Left ventricle myocardium inferior (tissue), 1 donor: ENCODE data around the gene CXCR4. TPM values are rescaled to one million over a fixed set of nuclear protein-coding genes. Genes with fewer than 3 reads are reported as not detected.

ENCODE experiments used
- DNase-seq: peaks from one replicate; pipeline ENCODE4 v3.0.0-alpha.2; 2020
- H3K27ac ChIP-seq: fragments of 200-600 bp; replicated peaks from 2 replicates; pipeline ENCODE4 v1.8.0; 2021
- H3K27me3 ChIP-seq: fragments of 200-600 bp; 2 replicates; pipeline ENCODE4 v1.8.0; 2021; ENCODE audit warnings: low read depth
- H3K36me3 ChIP-seq: fragments of 200-600 bp; 2 replicates; pipeline ENCODE4 v1.8.0; 2021
- H3K4me1 ChIP-seq: fragments of 200-600 bp; 2 replicates; pipeline ENCODE4 v1.8.0; 2021
- H3K4me3 ChIP-seq: fragments of 200-600 bp; 2 replicates; pipeline ENCODE4 v1.8.0; 2021; ENCODE audit warnings: mild to moderate bottlenecking, moderate library complexity
- H3K9me3 ChIP-seq: fragments of 200-600 bp; replicated peaks from 2 replicates; pipeline ENCODE4 v1.8.0; 2021
- CTCF ChIP-seq: fragments of 200-600 bp; IDR thresholded peaks from 2 replicates; pipeline ENCODE4 v1.8.0; 2021; ENCODE audit warnings: antibody characterized with exemption, mild to moderate bottlenecking, borderline replicate concordance
- intact Hi-C: fragments of 100-400 bp; cut with micrococcal nuclease; formaldehyde crosslinking; loops from one replicate; pipeline ENCODE4 v1.11.0; 2022
- total RNA-seq: library from RNA; stranded (reverse); fragmentation: NEBNext Ultra II Directional; extraction: Animal tissue kit (Norgen Biotek cat#: 25700); gene quantifications from one replicate; pipeline ENCODE4 v1.2.1, GENCODE V29; 2021
- donor health status: DM: no; HTN: yes; CAD: no; lungs with severe emphysema.

CXCR4 gene
- total RNA-seq, 1 donor from 2014 or later = 3.2 TPM

DNA sequence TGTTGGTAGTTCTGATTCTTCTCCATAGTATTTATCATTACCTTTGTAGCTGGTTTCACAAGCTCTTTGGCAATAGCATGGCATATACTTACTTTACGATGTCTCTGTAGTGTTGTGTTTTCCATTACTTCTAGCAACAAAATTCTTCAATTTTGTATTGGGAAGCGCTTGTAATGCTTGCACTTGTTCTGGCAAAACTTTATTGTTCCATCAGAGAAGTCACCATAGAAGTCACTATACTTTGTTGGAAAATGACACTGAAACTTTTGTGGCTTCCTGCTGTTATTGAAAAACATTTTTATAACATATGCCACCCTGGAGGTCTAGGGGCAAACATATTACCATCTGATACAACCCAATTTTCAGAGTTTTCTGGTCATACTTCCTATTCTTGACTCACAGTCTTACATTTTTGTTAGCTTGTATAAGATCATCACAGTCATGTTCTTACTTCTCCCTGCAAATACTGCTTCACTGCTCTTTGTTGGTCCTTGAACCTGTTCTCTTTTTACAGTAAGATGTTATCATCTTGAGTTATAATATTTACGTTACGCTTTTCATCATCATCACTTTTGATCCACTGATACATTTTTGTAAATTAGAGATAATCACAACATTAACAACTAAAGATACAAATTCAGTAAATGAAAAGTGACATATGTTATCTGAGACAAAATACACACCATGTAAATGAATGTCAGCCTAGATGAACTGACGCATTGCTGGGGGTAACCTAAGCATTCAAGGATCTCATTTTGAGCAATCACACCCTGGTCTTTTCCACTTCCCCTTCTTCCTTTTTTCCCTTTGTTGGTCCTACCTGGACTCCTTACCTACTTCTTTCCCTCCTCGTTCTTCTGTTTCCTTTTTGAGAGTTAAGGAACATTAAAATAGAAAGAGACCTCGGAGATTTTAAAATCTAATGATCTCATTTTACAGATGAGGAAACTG, 33.3 kb upstream of the CXCR4 start:
- no peak overlapping the region for H3K27ac ChIP-seq
- H3K9me3 ChIP-seq = no peaks in the 10 kb centered on the region
- H3K36me3 ChIP-seq = no peaks in the 10 kb centered on the region
- DNase-seq = no peak
- H3K27me3 ChIP-seq = peaks cover 27% of the 10 kb centered on the region
- intact Hi-C loops = no loop called here
- TF ChIP-seq CTCF = no peak
- no peak overlapping the region for H3K4me3 ChIP-seq
- H3K4me1 ChIP-seq = no peaks in the 10 kb centered on the region

- Histone ChIP-seq H3K4me1 (no peaks in the 10 kb centered on the region), H3K4me3 (no peak overlapping the region), H3K27ac (no peak overlapping the region), H3K27me3 (peaks cover 32% of the 10 kb centered on the region), H3K36me3 (no peaks in the 10 kb centered on the region), H3K9me3 (no peaks in the 10 kb centered on the region)
- DNase-seq = no peak
- no peak for TF ChIP-seq CTCF
- intact Hi-C loops = no loop called here
Observed at GRCh38 chr2:136149011-136149410, 31.1 kb upstream of the CXCR4 start.

- Histone ChIP-seq H3K36me3 (no peaks in the 10 kb centered on the region), H3K27me3 (peaks cover 12% of the 10 kb centered on the region), H3K4me1 (no peaks in the 10 kb centered on the region), H3K9me3 (no peaks in the 10 kb centered on the region), H3K4me3 (no peak overlapping the region), H3K27ac (no peak overlapping the region)
- no peak for DNase-seq
- intact Hi-C loops = no loop called here
- TF ChIP-seq CTCF = no peak
Observed at GRCh38 chr2:136146564-136146963, 28.6 kb upstream of the CXCR4 start.

- no peak for TF ChIP-seq CTCF
- intact Hi-C loops = no loop called here
- no peaks in the 10 kb centered on the region for H3K4me1 ChIP-seq
- peaks cover 21% of the 10 kb centered on the region for H3K27me3 ChIP-seq
- H3K36me3 ChIP-seq = no peaks in the 10 kb centered on the region
- H3K9me3 ChIP-seq = no peaks in the 10 kb centered on the region
- no peak overlapping the region for H3K4me3 ChIP-seq
- H3K27ac ChIP-seq = no peak overlapping the region
- no peak for DNase-seq
Observed at GRCh38 chr2:136143603-136144451, 25.9 kb upstream of the CXCR4 start.

GRCh38 chr2:136141510-136142149, 23.7 kb upstream of the CXCR4 start:
- Histone ChIP-seq H3K36me3 (no peaks in the 10 kb centered on the region), H3K27ac (no peak overlapping the region), H3K4me1 (peaks cover 4% of the 10 kb centered on the region), H3K9me3 (no peaks in the 10 kb centered on the region), H3K4me3 (no peak overlapping the region), H3K27me3 (peaks cover 21% of the 10 kb centered on the region)
- no peak for TF ChIP-seq CTCF
- no peak for DNase-seq
- intact Hi-C loops = no loop called here
